Stromal cell of bone marrow (primary cell): Measurements from ENCODE around the gene FER.
"Not testable (repeated sequence)": the region's sequence is repeated elsewhere in the genome, so short reads cannot be mapped to it uniquely, and the experiment has no call there.

Experiments
- DNase-seq: peaks from one replicate; pipeline ENCODE4 v3.0.0-alpha.2; 2012; ENCODE audit warnings: low read depth

FER gene

DNA sequence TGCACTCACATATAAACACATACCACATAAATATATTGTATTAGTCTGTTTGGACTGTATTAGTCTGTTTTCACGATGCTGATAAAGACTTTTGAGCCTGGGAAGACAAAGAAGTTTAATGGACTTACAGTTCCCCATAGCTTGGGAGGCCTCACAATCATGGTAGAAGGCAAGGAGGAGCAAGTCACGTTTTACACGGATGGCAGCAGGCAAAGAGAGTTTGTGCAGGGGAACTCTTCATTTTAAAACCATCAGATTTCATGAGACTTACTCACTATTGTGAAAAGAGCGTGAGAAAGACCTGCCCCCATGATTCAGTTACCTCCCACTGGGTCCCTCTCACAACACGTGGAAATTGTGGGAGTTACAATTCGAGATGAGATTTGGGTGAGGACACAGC is 133.4 kb downstream of the FER start:
- DNase-seq: no peak

DNA sequence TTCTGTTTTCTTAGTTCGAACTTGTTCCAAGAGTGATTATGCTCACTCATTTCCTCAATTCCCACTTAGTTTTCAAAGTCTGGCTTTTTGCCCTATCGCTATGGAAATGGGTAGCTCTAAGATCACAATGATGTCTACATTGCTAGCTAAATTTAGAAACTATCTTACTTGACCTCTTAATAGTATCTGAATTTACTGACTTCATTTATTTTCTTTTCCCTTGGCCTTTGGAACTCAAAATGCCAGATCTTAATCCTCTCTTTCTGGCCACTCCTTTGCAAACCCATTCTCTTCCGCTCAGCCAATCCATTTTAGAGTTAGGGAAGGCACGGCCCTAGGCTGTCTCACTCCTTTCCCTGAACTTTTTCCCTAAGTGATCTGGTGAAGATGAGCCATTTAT is 137.0 kb downstream of the FER start:
- DNase-seq: peak; percentile 83

DNA sequence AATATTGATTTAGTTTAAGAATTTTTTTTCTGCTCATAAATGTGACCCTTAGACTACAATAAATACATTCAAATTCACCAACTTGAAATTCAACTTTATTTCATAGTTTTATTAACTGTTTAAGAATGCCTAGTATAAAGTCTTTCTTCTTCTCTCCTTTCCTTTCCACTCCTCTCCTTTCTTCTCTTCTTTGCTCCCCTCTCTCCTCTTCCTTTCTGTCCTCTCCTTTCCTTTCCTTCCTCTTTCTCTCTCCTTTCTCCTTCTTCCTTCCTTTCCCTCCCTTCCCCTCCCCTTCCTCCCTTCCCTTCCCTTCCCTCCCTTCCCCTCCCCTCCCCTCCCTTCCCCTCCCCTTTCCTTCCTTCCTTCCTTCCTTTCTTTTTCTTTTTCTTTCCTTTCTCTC is 150.6 kb downstream of the FER start:
- DNase-seq: no peak

DNA sequence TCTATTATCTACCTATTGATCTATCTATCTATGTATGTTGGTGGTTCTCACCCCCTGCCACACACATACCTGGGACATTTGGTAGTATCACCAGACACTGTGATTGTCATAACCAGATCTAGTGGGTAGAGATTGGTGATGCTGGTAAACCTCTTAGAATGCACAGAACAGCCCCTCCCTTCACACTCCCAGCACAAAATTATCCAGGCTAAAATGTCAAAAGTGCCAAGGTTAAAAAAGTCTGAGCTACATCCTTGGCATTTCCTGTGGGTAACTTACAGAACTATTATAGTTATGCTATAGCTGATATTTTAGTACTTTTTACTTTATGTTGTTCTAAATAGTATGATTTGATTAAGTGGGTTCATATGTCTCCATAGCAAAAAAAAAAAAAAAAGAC is 151.0 kb downstream of the FER start:
- no peak for DNase-seq

DNA sequence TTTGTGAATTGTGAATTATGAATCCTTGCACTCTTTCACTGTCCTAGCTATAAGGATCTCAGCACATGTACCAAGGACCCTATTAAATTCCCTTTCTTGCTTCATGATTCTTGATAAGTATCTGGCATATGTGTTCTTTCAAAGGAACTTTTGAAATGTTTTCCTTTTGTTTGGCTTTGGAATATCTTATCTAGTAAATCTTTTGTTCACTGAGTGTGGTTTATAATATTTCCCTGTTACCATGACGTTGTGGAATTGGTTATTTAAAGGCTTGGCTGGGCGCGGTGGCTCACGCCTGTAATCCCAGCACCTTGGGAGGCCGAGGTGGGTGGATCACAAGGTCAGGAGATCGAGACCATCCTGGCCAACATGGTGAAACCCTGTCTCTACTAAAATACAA is 151.5 kb downstream of the FER start:
- DNase-seq: not testable (repeated sequence)

DNA sequence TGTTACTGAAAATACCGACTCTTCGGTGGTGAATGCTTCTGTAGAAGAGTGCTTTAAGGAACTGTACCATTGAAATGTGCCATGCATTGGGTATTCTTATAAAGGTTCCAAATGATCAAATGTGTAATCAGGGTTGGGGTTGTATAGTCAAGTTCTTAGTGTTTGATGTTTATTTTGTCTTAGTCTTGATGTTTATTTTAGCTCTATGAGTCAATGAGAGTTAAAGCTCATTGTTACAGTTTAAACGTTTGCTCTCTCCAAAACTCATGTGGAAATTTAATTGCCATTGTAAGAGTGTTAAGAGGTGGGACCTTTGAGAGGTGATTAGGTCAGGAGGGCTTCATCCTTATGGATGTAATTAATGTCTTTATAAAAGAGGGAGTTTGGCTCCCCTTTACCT is 153.0 kb downstream of the FER start:
- no peak for DNase-seq

DNA sequence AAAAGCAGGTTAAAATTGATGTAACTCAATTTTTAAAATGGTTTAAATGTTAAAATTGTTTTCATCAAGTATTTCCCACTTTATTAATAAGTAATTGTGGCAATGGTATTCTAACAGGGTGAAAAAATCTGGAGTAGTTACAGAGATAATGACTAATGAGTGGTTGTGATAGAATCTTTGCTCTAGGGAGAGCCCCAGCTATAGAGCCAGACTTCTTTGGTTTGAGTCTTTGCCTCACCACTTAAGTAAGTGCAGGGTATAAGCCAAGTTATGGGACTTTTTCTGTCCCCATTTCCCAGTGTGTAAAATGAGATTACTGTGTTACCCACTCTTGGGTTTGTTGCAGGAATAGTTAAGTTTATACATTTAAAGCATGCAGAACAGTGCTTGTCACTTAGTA is 158.1 kb downstream of the FER start:
- DNase-seq: no peak

DNA sequence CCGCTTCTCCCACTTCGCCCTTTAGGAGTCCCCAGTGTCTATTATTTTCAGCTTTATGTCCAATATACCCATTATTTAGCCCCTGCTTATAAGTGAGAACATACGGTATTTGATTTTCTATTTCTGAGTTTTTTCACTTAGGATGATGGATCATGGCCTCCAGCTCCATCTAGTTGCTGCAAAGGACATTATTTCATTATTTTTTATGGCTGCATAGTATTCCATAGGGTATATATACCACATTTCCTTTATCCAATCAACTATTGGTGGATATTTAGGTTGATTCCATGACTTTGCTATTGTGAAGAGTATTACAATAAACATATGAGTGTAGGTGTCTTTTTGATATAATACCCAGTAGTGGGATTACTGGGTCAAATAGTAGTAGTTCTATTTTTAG is 162.9 kb downstream of the FER start:
- DNase-seq: no peak

DNA sequence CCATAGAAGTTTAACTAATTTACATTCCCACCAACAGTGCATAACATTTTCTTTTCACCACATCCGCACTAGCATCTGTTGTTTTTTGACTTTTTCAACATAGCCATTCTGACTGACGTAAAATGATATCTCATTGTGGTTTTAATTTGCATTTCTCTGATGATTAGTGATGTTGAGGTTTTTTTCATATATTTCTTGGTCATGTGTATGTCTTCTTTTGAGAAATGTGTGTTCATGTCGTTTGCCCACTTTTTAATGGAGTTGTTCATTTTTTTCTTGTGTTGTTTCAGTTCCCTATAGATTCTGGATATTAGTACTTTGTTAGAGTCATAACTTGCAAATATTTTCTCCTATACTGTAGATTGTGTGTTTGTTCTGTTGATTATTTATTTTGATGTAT is 163.4 kb downstream of the FER start:
- DNase-seq: no peak

DNA sequence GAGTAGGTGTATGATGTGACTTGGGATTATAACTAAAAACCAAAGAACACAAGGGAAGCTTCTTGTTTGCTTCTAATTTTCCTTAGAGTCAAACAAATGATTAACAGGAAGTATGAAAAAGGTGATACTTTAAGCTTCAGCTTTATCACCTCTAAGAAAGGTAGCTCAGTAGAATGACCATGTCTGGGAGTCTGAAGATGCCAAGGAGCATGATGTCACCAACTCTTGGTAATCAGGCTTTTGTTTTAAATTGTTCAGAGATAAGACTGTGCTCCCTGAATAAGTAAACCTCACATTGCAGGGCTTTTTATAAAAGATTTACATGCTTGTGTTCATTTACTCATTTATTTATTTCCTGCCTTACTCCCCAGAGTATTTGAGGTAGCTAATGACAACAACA is 169.9 kb downstream of the FER start:
- DNase-seq: no peak

DNA sequence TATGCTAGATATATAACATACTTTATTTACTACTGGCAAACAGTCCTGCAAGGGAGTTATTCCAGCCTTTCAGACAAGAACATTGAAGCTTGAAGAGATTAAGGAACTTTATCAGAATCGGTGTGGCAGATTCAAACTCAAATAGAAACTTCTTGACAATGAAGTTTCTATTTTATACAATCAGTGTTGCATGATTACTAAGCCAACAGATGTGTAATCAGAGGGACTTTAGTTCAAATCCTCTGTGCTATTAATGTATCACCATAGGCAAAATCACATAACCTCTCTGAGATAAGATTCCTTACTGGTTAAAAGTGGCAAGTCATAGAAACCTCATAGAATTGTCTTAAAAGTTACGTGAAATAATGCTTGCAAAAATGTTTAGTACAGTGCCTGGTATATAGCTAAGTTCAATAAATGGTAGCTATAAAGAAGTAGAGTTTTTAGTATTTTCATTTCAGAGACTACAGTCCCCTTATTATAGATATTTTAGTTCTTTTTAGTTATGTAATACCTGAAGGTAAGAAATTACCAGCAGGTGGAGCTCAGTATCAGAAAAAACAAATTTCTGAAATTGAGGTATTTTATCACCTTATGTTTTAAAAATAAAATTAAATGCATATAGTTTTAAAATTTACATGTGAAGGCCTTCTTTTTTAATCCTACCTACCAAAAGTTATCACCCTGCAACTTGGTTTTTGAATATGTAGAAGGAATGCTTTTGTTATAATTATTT is 172.1 kb downstream of the FER start:
- no peak for DNase-seq

DNA sequence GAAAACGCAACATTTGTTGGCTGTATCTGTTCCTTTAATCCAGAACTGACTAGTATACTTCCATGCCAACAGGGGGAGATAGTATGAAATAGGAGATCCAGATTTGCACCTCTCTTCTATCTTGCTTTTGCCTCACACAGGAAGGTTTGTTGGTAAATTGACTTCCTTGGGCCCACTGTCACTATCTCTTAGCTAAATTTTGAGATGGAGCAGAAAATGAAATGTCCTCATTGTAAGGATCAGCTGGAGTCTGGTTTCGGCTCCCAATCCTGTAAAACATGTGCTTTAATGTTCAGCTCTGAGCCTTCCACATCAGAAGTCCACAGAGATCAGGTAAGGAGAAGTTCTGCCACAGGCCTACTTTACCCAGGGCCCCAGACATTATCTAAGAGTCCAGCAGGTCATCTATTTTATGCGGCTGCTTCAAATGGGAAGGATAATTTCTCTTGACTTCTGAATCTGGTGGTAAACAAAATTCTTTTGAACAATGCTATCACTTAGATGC is 176.8 kb downstream of the FER start:
- DNase-seq: no peak

DNA sequence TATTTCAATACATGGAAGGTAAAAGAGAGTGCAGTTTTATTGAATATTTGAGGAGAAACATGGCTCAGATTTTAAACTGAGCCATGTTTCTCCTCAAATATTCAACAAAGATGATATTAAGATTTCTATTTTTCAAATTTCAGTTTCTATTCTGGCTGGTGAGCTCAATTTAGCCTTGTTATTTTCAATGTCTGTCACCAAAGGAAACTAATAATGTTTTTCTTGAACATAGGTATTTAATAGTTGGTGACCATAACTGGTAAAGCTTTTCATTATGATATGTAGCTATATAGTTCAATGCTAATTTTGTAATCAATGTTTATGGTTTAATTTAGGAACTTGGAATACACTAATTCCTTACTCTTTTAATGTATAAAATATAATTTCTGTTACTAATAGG is 177.4 kb downstream of the FER start:
- DNase-seq: no peak

DNA sequence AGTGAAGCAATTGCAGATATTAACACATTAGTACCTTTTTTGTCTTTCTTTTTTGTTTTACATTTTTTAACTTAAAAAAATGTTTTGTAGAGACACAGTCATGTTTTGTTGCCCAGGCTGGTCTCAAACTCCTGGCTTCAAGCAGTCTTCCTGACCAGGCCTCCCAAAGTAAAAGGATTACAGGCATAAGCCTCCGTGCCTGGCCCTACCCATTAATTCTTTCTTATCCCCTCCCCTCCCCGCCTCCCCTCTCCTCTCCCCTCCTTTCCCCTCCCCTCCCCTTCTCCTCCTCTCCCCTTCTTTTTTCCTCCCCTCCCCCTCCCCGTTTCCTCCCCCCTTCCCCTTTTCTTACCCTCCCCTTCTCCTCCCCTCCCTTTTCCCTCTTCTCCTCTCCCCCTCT is 182.4 kb downstream of the FER start:
- no peak for DNase-seq

DNA sequence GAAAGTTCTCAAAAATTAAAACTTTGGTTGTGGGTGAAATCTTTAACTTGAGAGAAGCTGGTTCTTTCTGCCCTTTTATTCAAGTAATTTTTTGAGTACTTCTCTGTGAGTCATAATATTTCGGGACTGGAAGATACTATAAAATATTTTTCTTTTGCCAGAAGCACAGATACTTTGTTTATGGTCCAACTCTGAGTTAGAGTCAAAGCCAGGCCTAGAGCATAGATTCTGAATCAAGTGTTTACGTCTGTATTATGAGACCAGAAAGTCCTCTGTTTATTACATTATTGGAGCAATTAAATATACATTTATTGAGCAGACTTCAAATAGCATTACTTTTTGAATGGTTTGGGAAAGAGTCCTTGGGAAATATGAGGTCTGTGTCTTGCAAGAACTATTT is 187.9 kb downstream of the FER start:
- no peak for DNase-seq

DNA sequence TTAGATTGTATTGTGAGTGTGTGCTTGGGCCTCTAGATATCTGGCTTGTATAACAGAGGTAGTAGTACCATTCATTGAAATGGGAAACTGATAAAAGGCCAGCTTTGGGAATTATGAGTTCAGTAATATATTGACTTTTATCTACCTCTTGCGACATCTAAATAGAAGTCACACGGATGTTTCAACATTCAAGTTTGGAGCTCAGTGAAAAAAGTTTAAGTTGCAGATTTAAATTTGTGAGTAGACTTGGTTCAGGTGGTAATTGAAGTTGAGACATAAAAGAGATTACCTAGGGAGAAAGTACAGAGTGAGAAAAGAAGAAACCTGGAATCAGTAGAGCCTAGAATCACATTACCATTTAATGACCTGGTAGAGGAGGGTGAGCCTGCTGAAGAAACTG is 189.5 kb downstream of the FER start:
- DNase-seq: no peak

DNA sequence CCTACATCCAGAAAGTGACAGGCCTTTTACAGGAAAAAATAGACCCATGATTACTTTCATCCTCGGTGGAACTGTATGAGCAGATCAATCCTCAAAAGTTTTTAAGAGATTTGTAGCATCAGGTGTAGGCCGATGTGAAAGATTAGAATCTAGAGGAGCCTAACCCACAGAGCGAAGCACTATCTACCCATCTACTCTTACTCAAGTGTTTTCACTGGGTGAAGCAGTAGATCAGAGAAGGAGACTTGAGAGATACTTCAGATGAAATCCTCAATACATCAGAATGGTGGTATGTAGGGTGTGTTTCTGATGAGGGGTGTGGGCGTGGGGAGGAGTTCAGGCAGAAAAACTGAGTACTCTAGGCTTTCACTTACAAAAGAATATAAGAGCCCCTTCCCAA is 192.8 kb downstream of the FER start:
- DNase-seq: no peak

DNA sequence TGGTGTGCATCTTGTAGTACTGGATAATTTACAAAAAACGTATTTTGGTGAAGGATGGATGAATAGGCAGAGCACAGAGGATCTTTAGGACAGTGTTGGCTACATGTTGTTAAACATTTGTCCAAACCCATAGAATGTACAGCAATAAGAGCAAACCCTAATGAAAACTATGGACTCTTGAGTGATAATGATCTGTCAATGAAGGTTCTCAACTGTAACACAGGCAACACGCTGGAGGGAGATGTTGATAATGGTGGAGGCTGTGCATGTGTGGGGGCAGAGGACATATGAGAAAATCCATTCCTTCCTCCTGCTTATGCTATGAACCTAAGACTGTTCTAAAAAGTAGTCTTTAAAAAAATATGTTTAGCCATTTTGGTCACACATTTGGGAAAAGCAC is 194.0 kb downstream of the FER start:
- DNase-seq: no peak

DNA sequence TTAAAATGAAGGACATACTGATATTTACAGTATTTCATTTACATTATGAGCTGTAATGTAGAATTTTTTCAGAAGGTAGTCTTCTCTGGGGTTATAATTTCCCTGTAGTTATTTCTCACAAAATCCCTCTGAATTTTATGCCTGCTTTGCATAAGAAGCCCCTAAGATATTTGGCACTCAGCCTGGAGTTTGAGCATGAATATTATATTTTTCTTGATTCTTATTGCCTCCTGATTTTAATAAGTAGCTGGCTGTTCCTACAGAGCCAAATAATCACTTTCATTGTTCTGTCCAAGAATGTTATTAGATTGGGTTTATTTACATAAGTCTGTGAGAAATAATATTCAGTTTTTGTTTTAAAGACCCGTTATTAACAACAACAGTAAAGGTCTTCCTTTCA is 195.0 kb downstream of the FER start:
- no peak for DNase-seq

DNA sequence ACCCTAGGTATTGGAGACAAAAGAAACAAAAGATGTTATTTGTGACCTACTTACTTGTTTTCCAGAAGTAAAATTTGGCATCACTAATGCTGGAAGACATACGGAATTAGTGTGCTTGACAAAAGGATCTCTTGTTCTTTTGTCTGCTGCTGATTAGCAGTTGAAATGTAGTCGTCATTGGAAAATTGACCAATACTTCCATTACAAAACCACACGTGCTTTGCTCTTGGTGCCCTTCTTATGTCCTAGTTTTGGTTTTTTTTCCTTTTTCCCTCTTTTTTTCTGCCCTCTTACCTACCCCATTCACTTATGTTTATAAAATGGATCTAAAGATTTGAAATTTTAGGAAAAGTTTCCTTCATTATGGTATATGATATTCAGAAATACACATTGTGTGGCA is 197.4 kb downstream of the FER start:
- no peak for DNase-seq

DNA sequence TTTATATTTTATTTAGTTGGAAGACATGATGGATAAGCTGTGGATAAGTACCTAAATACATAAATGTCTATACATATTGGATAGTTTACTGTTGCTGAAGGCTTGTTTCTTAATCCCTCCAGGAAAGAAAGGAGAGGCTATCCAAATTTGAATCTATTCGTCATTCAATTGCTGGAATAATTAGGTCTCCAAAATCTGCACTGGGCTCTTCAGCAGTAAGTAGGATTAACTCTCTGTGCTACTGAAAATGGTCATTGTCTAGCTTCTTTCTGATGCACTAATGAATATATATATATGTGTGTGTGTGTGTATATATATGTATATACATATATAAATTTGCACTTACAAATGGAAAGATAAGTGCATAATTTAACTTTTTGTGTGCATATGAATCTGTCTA is 198.3 kb downstream of the FER start:
- DNase-seq: no peak

DNA sequence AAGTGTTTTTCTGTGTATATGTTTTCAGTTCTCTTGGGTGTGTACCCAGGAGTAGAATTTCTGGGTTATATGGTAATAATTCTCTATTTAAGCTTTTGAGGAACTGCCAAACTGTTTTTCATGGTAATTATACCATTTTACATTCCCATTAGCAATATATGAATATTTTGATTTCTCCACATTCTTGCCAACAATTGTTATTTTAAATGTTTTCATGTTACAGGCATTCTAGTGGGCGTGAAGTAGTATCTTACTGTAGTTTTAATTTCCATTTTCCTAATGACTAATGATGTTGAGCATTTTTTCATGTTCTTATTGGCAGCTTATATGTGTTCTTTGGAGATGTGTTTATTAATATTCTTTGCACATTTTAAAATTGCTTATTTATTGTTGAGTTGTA is 199.5 kb downstream of the FER start:
- no peak for DNase-seq

DNA sequence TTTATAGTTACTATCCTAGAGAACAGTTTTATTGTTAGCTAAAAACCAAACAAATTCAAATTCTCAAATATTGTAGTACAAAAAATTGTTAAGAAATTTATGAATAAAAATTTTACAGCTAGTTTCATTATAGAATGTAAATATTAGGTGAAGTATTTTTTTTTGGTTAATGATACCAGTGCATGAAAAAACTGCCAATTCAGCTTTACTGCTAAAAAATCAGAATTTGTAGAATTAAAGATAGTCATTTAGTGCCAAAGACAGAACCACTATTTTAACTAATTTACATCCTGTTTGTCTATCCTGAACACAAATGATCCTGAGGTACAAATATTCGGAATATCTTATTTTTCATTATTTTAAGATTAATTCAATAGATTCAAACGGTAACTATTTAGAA is 202.6 kb downstream of the FER start:
- DNase-seq: no peak

DNA sequence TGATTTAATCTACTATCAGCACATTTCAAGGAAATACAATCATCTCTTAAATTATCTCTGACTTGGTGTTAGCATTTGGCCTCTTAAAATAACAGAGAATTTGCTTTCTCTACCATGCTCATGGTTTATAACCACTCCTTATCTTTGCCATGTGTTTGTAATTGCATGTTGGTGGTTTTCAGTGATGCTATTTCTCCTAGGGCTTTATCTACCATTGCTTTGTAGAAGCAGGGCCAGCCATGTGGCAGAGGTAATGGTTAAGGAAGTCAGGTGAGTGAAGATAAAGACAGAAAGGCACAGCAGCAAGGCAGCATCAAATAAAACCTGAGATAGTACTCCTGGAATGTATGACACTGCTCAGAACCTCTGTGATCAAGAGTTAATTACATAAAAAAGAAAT is 206.2 kb downstream of the FER start:
- no peak for DNase-seq

DNA sequence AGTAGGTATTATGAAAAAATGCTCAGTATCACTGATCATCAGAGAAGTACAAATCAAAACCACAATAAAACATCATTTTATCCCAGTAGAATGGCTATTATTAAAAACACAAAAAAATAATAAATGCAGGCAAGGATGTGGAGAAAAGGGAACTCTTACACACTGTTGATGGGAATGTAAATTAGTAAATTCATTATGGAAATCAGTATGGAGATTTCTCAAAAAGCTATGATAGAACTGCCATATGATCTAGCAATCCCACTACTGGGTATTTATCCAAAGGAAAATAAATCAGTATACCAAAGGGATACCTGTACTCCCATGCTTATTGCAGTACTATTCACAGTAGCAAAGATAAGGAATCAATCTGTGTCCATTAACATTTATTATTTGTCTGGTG is 209.6 kb downstream of the FER start:
- DNase-seq: no peak
